Left lobe of liver (tissue), 2 donors: Measurements from ENCODE around the gene MED9. TPM values are rescaled to one million over a fixed set of nuclear protein-coding genes. Genes with fewer than 3 reads are reported as not detected.
A peak's percentile ranks its signal among the peaks of the same experiment; 100 is the strongest.
"Not testable (repeated sequence)": the region's sequence is repeated elsewhere in the genome, so short reads cannot be mapped to it uniquely, and the experiment has no call there.

Source experiments
- ATAC-seq: fragments of 200-7000 bp; cut with Tn5 transposase; one replicate; pipeline ENCODE4 v1.9.1; 2020; ENCODE audit warnings: mild to moderate bottlenecking, moderate library complexity
- DNase-seq: peaks from one replicate; pipeline ENCODE4 v3.0.0-alpha.2; 2020; ENCODE audit warnings: low spot score
- total RNA-seq: library from RNA; stranded (reverse); gene quantifications from one replicate; pipeline ENCODE4 v1.2.1, GENCODE V29; 2021
- donor health status: DM: no; HTN: no; CAD: no; lungs with moderate emphysema.
- donor health status: DM: no; HTN: yes; CAD: no.

The MED9 gene
- total RNA-seq, 1 donor from 2014 or later = 7.1 TPM

- ATAC-seq, DNase-seq: not testable (repeated sequence)
Measured at GRCh38 chr17:17486416-17486815, 9.6 kb downstream of the MED9 start.

GRCh38 chr17:17487998-17488397 lies 11.2 kb downstream of the MED9 start:
- ATAC-seq = no peak
- DNase-seq = no peak

GRCh38 chr17:17491031-17491471 lies 14.3 kb downstream of the MED9 start:
- DNase-seq (no peak), ATAC-seq (no peak)

- ATAC-seq (no peak), DNase-seq (no peak)
Measured at GRCh38 chr17:17491546-17491988, 14.8 kb downstream of the MED9 start.

- ATAC-seq (no peak), DNase-seq (no peak)
Measured at GRCh38 chr17:17492085-17492484, 15.3 kb downstream of the MED9 start.

- ATAC-seq = no peak
- DNase-seq = no peak
Measured at GRCh38 chr17:17492571-17492970, 15.8 kb downstream of the MED9 start.

- no peak for ATAC-seq
Measured at GRCh38 chr17:17493249-17493985, 16.6 kb downstream of the MED9 start.

GRCh38 chr17:17493986-17494466 lies 17.2 kb downstream of the MED9 start:
- DNase-seq (no peak), ATAC-seq (no peak)

More at GRCh38 chr17:17493249-17493985, 16.6 kb downstream of the MED9 start:
- DNase-seq = no peak

- ATAC-seq = no peak
- no peak for DNase-seq
Measured at GRCh38 chr17:17494499-17494869, 17.7 kb downstream of the MED9 start.

GRCh38 chr17:17494870-17495535 lies 18.2 kb downstream of the MED9 start:
- peak; percentile 8 for ATAC-seq
- no peak for DNase-seq

- ATAC-seq (peak; percentile 30), DNase-seq (no peak)
Measured at GRCh38 chr17:17495536-17496188, 18.9 kb downstream of the MED9 start.

- peak; percentile 95 for DNase-seq
- peak; percentile 88 for ATAC-seq
Measured at GRCh38 chr17:17496189-17497064, 19.6 kb downstream of the MED9 start, which contains the start of gene RASD1. TSS of gene RASD1 (minus strand) at chr17:17496395. CDS start at chr17:17496181, 214 bp downstream.

- DNase-seq (no peak), ATAC-seq (no peak)
Measured at GRCh38 chr17:17497065-17497844, 20.5 kb downstream of the MED9 start.

GRCh38 chr17:17497845-17498520 lies 21.2 kb downstream of the MED9 start:
- ATAC-seq = no peak
- DNase-seq = no peak

GRCh38 chr17:17498606-17499301 lies 22.0 kb downstream of the MED9 start:
- DNase-seq (no peak), ATAC-seq (no peak)

GRCh38 chr17:17499402-17500145 lies 22.8 kb downstream of the MED9 start:
- DNase-seq (no peak), ATAC-seq (no peak)

GRCh38 chr17:17500999-17501605 lies 24.3 kb downstream of the MED9 start:
- ATAC-seq (peak; percentile 4), DNase-seq (no peak)
